Progenitor cell of endocrine pancreas (in vitro differentiated cells): ENCODE results near the gene GPC3. TPM values are rescaled to one million over a fixed set of nuclear protein-coding genes. Genes with fewer than 3 reads are reported as not detected.

ENCODE experiments used
- DNase-seq: peaks from one replicate; pipeline ENCODE4 v3.0.0; 2021; ENCODE audit warnings: low spot score; ENCODE audit not compliant: unreplicated experiment
- H3K27ac Mint-ChIP-seq: 2 replicates; pipeline ENCODE4 v1.8.0; 2021; ENCODE audit warnings: mild to moderate bottlenecking, moderate library complexity, mixed read lengths
- H3K27me3 Mint-ChIP-seq: 2 replicates; pipeline ENCODE4 v1.8.0; 2021; ENCODE audit warnings: mixed read lengths
- H3K36me3 Mint-ChIP-seq: 2 replicates; pipeline ENCODE4 v1.8.0; 2022; ENCODE audit warnings: mixed read lengths; ENCODE audit not compliant: insufficient read depth
- H3K4me1 Mint-ChIP-seq: 2 replicates; pipeline ENCODE4 v1.8.0; 2021; ENCODE audit warnings: low read depth, mixed read lengths
- H3K4me3 Mint-ChIP-seq: 2 replicates; pipeline ENCODE4 v1.8.0; 2021; ENCODE audit warnings: low read depth, mild to moderate bottlenecking, moderate library complexity, mixed read lengths
- H3K9me3 Mint-ChIP-seq: 2 replicates; pipeline ENCODE4 v1.8.0; 2021; ENCODE audit warnings: low read depth, mixed read lengths
- CTCF ChIP-seq: fragments of 200-600 bp; sonication (generic); IDR thresholded peaks from one replicate; pipeline ENCODE4 v1.5.0; 2021; ENCODE audit warnings: antibody characterized with exemption, mild to moderate bottlenecking; ENCODE audit not compliant: unreplicated experiment
- total RNA-seq: library from RNA; stranded (reverse); gene quantifications from 2 replicates; pipeline ENCODE4 v1.2.1, GENCODE V29; 2021

Gene GPC3
- total RNA-seq, 1 donor from 2014 or later = 197 TPM

- H3K4me1 Mint-ChIP-seq = peaks cover 4% of the 10 kb centered on the region
- no peak for TF ChIP-seq CTCF
Measured at GRCh38 chrX:133646719-133647116, 338.7 kb downstream of the GPC3 start.

GRCh38 chrX:133645977-133646718 is 339.2 kb downstream of the GPC3 start:
- TF ChIP-seq CTCF = no peak
- H3K36me3 Mint-ChIP-seq = no peaks in the 10 kb centered on the region
- peaks cover 6% of the 10 kb centered on the region for H3K4me1 Mint-ChIP-seq
- H3K9me3 Mint-ChIP-seq = no peaks in the 10 kb centered on the region
- H3K4me3 Mint-ChIP-seq = no peak overlapping the region
- no peak for DNase-seq
- H3K27me3 Mint-ChIP-seq = no peaks in the 10 kb centered on the region
- H3K27ac Mint-ChIP-seq = no peak overlapping the region

More at GRCh38 chrX:133646719-133647116, 338.7 kb downstream of the GPC3 start:
- H3K4me3 Mint-ChIP-seq = no peak overlapping the region
- H3K36me3 Mint-ChIP-seq = no peaks in the 10 kb centered on the region
- H3K27ac Mint-ChIP-seq = peak overlapping the region; percentile 81
- no peak for DNase-seq
- no peaks in the 10 kb centered on the region for H3K27me3 Mint-ChIP-seq
- H3K9me3 Mint-ChIP-seq = no peaks in the 10 kb centered on the region

DNA sequence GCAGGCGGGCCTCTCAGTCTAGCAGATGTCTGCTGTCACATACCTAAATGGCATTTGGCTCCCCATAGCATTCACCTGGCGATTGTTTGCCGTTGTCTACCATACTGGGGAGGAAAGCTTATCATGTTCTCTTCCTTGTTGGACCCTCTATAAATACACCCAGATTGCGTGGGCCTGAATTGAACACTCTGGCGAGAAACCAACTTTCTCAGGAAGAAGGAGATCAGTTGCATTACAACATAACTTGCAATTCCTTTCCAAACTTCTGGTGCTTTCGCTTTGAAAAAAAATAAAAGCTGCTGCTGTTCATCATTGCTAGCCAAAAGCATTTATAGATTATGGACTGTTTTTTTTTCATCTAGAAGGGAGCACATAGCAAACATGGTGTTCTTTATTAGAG is 340.1 kb downstream of the GPC3 start:
- H3K36me3 Mint-ChIP-seq = no peaks in the 10 kb centered on the region
- no peaks in the 10 kb centered on the region for H3K9me3 Mint-ChIP-seq
- no peak for DNase-seq
- H3K27ac Mint-ChIP-seq = no peak overlapping the region
- TF ChIP-seq CTCF = no peak
- H3K4me1 Mint-ChIP-seq = peaks cover 11% of the 10 kb centered on the region
- no peaks in the 10 kb centered on the region for H3K27me3 Mint-ChIP-seq
- H3K4me3 Mint-ChIP-seq = no peak overlapping the region

GRCh38 chrX:133640161-133641015 is 345.0 kb downstream of the GPC3 start:
- no peaks in the 10 kb centered on the region for H3K9me3 Mint-ChIP-seq
- DNase-seq = no peak
- TF ChIP-seq CTCF = no peak
- H3K27ac Mint-ChIP-seq = peak overlapping the region; percentile 77
- H3K36me3 Mint-ChIP-seq = no peaks in the 10 kb centered on the region
- H3K27me3 Mint-ChIP-seq = no peaks in the 10 kb centered on the region
- peaks cover 18% of the 10 kb centered on the region for H3K4me1 Mint-ChIP-seq
- no peak overlapping the region for H3K4me3 Mint-ChIP-seq

DNA sequence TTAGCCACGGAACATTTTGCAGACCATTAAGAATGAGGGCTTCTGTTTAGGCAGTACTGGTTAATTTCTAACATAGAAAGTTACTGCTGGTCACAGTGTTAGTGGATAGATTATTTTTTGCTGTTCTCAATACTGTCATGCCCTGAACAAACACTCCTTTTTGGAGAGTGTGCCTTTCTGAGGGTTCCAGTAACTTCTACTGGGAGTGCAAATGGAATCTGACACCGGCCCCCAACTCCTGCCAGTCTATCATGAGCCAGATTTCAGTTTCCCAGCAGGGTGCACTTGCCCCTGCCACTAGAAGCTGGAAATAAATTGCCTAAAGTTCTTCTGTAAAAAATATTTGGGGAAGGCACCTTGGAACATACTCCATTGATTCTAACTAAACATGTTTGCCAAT is 345.7 kb downstream of the GPC3 start:
- Mint-ChIP-seq H3K36me3 (no peaks in the 10 kb centered on the region), H3K9me3 (no peaks in the 10 kb centered on the region), H3K4me1 (peaks cover 18% of the 10 kb centered on the region), H3K27me3 (no peaks in the 10 kb centered on the region), H3K27ac (peak overlapping the region; percentile 77), H3K4me3 (no peak overlapping the region)
- no peak for DNase-seq
- no peak for TF ChIP-seq CTCF
